ENCODE data around the gene NOS3. TPM values are rescaled to one million over a fixed set of nuclear protein-coding genes. Genes with fewer than 3 reads are reported as not detected.

The NOS3 gene
- total and polyA plus RNA-seq, 9 of the 15 experiments (the other 6 are each of a cell fraction or from before 2014, with no cell fraction given) = 1.1 to 121 (median 23.6) TPM

DNA sequence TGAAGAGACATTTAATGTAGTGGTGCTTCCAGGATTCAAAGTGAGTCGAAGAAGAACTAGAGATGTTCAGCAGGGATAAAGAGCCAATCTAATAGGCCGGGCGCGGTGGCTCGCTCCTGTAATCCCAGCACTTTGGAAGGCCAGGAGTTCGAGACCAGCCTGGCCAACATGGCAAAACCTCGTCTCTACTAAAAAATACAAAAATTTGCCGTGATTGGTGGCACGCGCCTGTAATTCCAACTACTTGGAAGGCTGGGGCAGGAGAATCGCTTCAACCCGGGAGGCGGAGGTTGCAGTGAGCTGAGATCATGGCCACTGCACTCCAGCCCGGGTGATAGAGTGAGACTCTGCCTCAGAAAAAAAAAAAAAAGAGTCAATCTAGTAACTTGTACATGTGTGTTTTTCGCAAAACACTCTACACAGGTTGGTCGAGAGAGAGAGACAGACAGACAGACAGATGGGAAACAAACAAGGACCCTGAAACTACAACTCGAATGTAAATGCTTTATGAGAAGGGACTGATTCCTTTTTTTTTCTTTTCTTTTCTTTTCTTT, 38.2 kb downstream of the NOS3 start (continued):
- TF ChIP-seq ZNF24 (IDR thresholded peaks at IDR 0.05) (0 out of 2 replicates have a peak, but pooled peaks have one; percentile 4), FOXJ3 (CRISPR knock-in tag; IDR thresholded peaks at IDR 0.05) (no peak), ZBTB17 (CRISPR knock-in tag; IDR thresholded peaks at IDR 0.05) (no peak), NCOA1 (IDR thresholded peaks at IDR 0.05; ENCODE audit: low read depth) (0 out of 2 replicates have a peak, but pooled peaks have one; percentile 22), TEAD4 (IDR thresholded peaks at IDR 0.05; ENCODE audit: low read length) (no peak), TEAD4 (CRISPR knock-in tag; IDR thresholded peaks at IDR 0.05; ENCODE audit: borderline replicate concordance) (no peak), HLTF (IDR thresholded peaks at IDR 0.05) (peak; percentile 68; the same call in 1 of the 2 replicates), ZNF445 (CRISPR knock-in tag; IDR thresholded peaks at IDR 0.05; ENCODE audit: low read depth) (no peak), ZNF408 (CRISPR knock-in tag; IDR thresholded peaks at IDR 0.05; ENCODE audit: low read depth) (no peak), CEBPB (tag; IDR thresholded peaks at IDR 0.05) (no peak), ZNF263 (CRISPR knock-in tag; IDR thresholded peaks at IDR 0.05; ENCODE audit: borderline replicate concordance) (no peak), FOXK1 (CRISPR knock-in tag; IDR thresholded peaks at IDR 0.05; ENCODE audit: borderline replicate concordance) (no peak), SMAD4 (CRISPR knock-in tag; conservative IDR thresholded peaks at IDR 0.05) (peak; percentile 29), SRSF9 (IDR thresholded peaks at IDR 0.05; ENCODE audit: borderline replicate concordance, low read depth, low read length) (no peak), HIVEP1 (CRISPR knock-in tag; IDR thresholded peaks at IDR 0.05) (no peak), ARHGAP35 (IDR thresholded peaks at IDR 0.05; ENCODE audit: partially characterized antibody) (peak; percentile 25), ZNF143 (CRISPR knock-in tag; IDR thresholded peaks at IDR 0.05) (no peak)
- TF ChIP-seq, protein P1, sequence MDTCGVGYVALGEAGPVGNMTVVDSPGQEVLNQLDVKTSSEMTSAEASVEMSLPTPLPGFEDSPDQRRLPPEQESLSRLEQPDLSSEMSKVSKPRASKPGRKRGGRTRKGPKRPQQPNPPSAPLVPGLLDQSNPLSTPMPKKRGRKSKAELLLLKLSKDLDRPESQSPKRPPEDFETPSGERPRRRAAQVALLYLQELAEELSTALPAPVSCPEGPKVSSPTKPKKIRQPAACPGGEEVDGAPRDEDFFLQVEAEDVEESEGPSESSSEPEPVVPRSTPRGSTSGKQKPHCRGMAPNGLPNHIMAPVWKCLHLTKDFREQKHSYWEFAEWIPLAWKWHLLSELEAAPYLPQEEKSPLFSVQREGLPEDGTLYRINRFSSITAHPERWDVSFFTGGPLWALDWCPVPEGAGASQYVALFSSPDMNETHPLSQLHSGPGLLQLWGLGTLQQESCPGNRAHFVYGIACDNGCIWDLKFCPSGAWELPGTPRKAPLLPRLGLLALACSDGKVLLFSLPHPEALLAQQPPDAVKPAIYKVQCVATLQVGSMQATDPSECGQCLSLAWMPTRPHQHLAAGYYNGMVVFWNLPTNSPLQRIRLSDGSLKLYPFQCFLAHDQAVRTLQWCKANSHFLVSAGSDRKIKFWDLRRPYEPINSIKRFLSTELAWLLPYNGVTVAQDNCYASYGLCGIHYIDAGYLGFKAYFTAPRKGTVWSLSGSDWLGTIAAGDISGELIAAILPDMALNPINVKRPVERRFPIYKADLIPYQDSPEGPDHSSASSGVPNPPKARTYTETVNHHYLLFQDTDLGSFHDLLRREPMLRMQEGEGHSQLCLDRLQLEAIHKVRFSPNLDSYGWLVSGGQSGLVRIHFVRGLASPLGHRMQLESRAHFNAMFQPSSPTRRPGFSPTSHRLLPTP (IDR thresholded peaks at IDR 0.05; ENCODE audit: borderline replicate concordance, extremely low read depth, insufficient read length) = peak; percentile 75
- TF ChIP-seq, protein P2, sequence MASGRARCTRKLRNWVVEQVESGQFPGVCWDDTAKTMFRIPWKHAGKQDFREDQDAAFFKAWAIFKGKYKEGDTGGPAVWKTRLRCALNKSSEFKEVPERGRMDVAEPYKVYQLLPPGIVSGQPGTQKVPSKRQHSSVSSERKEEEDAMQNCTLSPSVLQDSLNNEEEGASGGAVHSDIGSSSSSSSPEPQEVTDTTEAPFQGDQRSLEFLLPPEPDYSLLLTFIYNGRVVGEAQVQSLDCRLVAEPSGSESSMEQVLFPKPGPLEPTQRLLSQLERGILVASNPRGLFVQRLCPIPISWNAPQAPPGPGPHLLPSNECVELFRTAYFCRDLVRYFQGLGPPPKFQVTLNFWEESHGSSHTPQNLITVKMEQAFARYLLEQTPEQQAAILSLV (tag; IDR thresholded peaks at IDR 0.05) = peak; percentile 27; the same call in 1 of the 2 replicates
- TF ChIP-seq, protein P3, sequence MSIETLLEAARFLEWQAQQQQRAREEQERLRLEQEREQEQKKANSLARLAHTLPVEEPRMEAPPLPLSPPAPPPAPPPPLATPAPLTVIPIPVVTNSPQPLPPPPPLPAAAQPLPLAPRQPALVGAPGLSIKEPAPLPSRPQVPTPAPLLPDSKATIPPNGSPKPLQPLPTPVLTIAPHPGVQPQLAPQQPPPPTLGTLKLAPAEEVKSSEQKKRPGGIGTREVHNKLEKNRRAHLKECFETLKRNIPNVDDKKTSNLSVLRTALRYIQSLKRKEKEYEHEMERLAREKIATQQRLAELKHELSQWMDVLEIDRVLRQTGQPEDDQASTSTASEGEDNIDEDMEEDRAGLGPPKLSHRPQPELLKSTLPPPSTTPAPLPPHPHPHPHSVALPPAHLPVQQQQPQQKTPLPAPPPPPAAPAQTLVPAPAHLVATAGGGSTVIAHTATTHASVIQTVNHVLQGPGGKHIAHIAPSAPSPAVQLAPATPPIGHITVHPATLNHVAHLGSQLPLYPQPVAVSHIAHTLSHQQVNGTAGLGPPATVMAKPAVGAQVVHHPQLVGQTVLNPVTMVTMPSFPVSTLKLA (conservative IDR thresholded peaks at IDR 0.05) = peak in 1 of 2 experiments; percentile 23; a peak in 2 of 4 replicates

Measured in K562 (cell line).